G401.6 (cell line): Measurements from ENCODE around the gene CNKSR3.
"Not testable (repeated sequence)": the region's sequence is repeated elsewhere in the genome, so short reads cannot be mapped to it uniquely, and the experiment has no call there.

ENCODE experiments used
- FAIRE-seq: peaks from 2 replicates; lab custom pipeline; 2012; peaks lifted over from hg19 to GRCh38; lab: Jason Lieb, UNC

Gene CNKSR3

GRCh38 chr6:154510144-154510905 lies at the start of gene CNKSR3:
CNKSR3 (minus strand) TSS chr6:154510685; CDS start chr6:154510114, 571 bp downstream.
- peak; percentile 78 for FAIRE-seq

- no peak for FAIRE-seq
Observed at GRCh38 chr6:154558984-154559383, 48.5 kb upstream of the CNKSR3 start.

GRCh38 chr6:154558513-154558912 lies 48.0 kb upstream of the CNKSR3 start:
- no peak for FAIRE-seq

- peak; percentile 71 for FAIRE-seq
Observed at GRCh38 chr6:154555073-154555677, 44.7 kb upstream of the CNKSR3 start.

- no peak for FAIRE-seq
Observed at GRCh38 chr6:154554491-154554890, 44.0 kb upstream of the CNKSR3 start.

GRCh38 chr6:154550779-154551178 lies 40.3 kb upstream of the CNKSR3 start:
- no peak for FAIRE-seq

- FAIRE-seq = no peak
Observed at GRCh38 chr6:154549179-154549578, 38.7 kb upstream of the CNKSR3 start.

GRCh38 chr6:154548130-154548830 lies 37.8 kb upstream of the CNKSR3 start:
- FAIRE-seq = no peak

GRCh38 chr6:154543628-154544027 lies 33.1 kb upstream of the CNKSR3 start:
- FAIRE-seq = no peak

GRCh38 chr6:154542747-154543146 lies 32.3 kb upstream of the CNKSR3 start:
- no peak for FAIRE-seq

GRCh38 chr6:154541837-154542236 lies 31.4 kb upstream of the CNKSR3 start:
- not testable (repeated sequence) for FAIRE-seq

GRCh38 chr6:154539593-154540269 lies 29.2 kb upstream of the CNKSR3 start:
- FAIRE-seq = no peak

GRCh38 chr6:154538640-154539191 lies 28.2 kb upstream of the CNKSR3 start:
- no peak for FAIRE-seq

- no peak for FAIRE-seq
Observed at GRCh38 chr6:154537511-154538325, 27.2 kb upstream of the CNKSR3 start.

GRCh38 chr6:154536999-154537398 lies 26.5 kb upstream of the CNKSR3 start:
- no peak for FAIRE-seq

GRCh38 chr6:154536255-154536654 lies 25.8 kb upstream of the CNKSR3 start:
- FAIRE-seq = no peak

GRCh38 chr6:154535851-154536250 lies 25.4 kb upstream of the CNKSR3 start:
- no peak for FAIRE-seq

GRCh38 chr6:154535147-154535546 lies 24.7 kb upstream of the CNKSR3 start:
- no peak for FAIRE-seq

GRCh38 chr6:154534531-154534930 lies 24.0 kb upstream of the CNKSR3 start:
- no peak for FAIRE-seq

GRCh38 chr6:154532426-154532825 lies 21.9 kb upstream of the CNKSR3 start:
- FAIRE-seq = no peak

- FAIRE-seq = no peak
Observed at GRCh38 chr6:154529957-154530356, 19.5 kb upstream of the CNKSR3 start.
